Measurements from ENCODE around the gene NRXN3.

- TF ChIP-seq CTCF (IDR thresholded peaks at IDR 0.05; ENCODE audit: poor library complexity) (no peak), EZH2phosphoT487 (IDR thresholded peaks at IDR 0.05; ENCODE audit: low read depth, severe bottlenecking, unreplicated experiment) (no peak)
These were observed 1683.0 kb downstream of the NRXN3 start for GRCh38 chr14:79852950-79853744.
